LoVo (cell line): Measurements from ENCODE around the gene FCRL1.

Experiments
- DNase-seq: peaks from one replicate; pipeline ENCODE4 v3.0.0-alpha.2; 2016; ENCODE audit warnings: low spot score

FCRL1 gene

DNA sequence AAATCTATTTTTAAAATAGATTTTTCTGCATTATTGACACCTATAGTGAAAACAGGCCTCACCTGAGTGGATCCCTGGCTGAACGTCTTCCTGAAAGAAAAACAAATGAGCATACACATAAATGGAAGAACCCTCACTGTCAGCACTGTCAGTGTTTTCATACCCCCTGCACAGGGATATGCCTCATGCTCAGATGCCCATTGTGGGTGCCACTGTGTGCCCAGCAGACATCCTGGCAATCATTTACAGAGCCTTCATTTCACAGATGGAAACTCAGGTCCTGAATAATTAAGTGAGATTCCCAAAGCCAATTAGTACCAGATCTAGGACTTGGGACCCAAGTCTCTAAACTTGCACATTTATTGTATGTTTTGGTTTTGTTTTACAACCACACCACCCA is 19.9 kb downstream of the FCRL1 start:
- DNase-seq: no peak

DNA sequence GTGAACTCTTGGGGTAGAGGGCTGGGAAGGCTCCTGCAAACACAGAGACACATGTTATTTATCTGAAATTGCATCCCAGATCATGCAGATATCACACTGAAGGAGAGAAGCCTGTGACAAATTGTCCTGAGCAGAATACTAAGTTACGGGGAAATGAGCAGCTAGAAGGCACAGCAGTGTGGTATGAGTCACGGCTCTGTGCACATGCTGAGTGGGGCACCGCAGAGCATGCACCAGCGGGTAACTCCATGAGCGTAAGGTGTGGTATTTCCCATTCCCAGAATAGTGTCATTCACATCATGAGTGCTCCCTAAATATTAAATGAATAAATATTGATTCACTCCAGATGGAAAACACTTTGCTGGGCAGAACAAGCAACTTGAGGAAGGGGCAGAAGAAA is 21.7 kb downstream of the FCRL1 start:
- no peak for DNase-seq

- DNase-seq: no peak
These were observed 34.7 kb downstream of the FCRL1 start for GRCh38 chr1:157785248-157785647.

GRCh38 chr1:157784801-157785200 is 35.1 kb downstream of the FCRL1 start:
- no peak for DNase-seq

DNA sequence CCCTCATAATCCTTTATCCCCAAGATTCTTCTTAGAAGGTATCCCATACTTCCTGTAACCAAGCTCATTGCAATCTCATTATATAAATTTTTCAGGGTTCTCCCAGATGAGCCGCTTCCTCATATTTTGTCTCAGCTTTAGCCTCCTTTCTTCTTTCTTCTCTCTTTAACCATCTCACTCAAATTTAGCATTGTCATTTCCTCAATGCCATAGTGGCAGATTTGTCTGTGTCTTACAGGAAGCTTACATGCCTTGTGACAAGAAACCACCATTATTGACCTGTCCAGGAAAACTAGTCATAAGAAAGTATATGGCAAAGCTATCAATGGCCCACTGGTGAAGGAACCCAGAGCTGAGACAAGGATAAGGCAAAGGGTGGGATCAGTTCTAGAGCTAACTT is 37.0 kb downstream of the FCRL1 start:
- no peak for DNase-seq

- no peak for DNase-seq
These were observed 38.9 kb downstream of the FCRL1 start for GRCh38 chr1:157781048-157781447.

GRCh38 chr1:157776971-157777391 is 42.9 kb downstream of the FCRL1 start, which contains the start of gene FCRL2:
TSS of gene FCRL2 (minus strand) at chr1:157777132. CDS start at chr1:157777073, 59 bp downstream.
- DNase-seq: no peak

DNA sequence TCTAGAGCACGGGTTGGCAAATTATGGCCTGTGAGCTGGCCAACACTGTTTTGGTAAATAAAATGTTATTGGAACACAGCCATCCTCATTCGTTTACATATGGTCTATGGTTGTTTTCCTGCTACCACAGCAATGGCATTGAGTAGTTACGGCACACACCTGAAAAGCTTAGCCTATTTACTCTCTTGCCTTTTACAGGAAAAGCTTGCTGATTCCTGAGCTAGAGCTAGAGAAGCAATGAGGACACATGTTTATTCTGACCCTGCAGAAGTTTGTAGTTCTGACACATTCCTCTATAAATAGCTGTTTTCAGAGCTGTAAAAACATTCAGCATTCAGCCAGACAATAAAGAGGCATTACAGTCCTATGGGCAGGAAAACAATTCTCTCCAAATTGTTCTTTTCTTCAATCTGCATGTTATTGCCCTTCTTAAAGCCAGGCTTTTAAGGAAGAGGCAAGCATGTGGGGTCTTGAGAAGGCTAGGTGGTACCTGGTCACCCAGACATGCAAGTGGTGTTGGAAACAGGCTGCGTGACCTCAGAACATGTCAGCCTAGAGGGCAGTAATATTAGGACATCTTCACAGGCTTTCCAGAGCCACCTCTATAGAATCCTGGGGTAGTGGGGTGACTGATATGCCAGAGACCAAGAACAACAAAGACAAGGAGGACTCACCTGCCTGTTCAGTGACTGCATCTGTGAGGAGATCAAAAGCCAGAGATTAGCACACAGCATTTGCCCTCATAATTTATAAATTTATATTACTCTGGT is 44.6 kb downstream of the FCRL1 start:
- no peak for DNase-seq

DNA sequence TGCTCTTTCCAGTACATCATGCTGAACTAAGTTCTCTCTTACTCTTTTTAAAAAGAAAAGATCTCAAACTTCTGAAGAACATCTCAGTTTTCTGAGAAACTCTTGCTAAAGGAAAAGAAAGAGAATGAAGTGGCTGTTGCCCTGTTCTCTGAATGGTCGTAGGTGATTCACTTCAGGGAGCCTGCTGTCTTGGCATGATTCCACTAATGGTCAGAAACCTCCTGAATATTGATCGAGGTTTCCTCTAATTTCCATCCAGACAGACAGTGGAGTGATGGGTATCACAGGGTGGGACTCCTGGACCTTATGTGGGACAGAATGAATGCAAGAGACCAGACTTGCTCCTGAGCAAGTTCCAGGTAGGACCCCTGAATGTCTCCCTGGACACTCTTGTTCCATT is 45.5 kb downstream of the FCRL1 start:
- no peak for DNase-seq

DNA sequence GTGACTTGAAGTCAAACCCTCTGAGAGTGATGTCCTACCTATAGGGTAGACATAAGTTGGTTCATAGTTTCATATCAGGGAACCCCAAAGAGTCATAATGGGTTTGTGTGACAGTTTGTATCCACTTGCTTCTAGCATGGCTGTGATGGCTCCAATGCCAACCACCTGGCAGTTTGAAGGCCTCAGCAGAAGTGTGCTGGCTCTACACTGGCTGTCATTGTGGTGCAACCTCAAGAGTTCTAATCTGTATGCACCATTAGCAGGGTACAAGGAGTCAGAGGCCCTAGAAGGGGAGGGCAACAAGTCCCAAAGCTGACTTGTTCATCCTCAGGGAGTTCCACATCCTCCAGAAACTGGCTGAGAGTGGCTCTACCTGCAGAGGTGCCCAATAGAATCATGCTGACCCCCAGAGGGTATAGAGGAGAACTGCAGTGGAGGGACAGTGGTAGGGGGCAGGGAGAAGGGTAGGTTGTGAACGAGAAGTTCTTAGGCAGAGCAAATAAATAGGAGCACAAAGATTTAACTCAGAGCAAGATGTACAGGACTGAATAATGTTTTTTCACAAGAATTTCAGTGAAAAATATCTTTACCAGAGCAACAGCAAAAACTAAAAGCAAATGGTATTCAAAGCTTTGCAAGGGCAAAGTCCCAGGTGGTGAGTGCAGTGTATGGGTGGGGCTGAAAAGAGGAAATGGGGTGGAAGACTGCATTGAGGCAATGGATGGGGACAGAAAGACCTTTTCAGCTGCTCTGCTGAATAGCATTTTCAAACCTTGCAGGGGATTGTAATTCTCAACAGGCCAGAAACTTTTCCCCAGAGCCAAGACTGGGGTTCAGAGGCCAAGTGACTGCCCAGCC is 46.2 kb downstream of the FCRL1 start:
- DNase-seq: no peak

- no peak for DNase-seq
These were observed 48.1 kb downstream of the FCRL1 start for GRCh38 chr1:157771661-157772425.

DNA sequence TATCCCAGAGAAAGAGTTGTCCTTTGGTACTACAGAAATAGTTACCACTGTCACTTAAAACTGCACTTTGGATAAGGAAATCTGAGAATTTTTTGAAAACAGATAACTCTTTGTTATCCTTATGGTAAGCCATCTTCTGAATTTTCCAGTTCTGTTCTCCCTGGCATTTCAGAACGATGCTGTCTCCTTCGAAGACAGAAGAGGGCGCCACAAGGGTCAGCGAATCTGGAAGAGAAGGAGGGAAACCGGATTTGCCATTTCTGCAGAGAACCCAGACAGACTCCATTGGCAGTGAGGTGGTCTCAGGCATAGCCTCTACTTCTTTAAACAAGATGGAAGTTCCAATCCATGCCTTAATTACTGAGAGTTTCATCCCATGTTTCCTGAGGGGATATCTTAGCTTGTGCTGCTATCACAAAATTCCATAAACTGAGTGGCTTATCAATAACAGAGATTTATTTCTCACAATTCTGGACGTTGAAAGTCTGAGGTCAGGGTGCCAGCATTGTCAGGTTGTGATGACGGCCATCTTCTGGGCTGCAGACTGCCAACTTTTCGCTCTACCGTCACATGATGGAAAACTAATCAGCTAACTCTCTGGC is 49.4 kb downstream of the FCRL1 start:
- no peak for DNase-seq

DNA sequence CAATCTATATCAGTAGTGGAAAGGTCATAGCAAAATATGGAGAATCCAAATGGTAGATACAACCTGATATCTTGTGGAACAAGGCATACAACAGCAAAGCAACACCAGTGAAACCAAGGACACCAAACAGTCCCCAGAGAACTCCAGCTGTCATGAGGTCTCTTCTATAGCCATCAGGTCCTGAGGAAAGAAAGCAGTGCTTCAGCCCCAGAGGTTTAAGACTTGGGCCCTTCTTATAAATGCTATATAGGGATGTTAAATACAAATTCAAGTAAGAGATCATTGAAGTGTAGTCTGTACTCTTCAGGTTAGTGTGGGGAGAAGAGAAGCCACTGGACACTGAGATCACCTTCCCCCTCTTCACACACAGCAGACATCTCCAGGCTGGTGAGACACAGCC is 53.1 kb downstream of the FCRL1 start:
- no peak for DNase-seq

DNA sequence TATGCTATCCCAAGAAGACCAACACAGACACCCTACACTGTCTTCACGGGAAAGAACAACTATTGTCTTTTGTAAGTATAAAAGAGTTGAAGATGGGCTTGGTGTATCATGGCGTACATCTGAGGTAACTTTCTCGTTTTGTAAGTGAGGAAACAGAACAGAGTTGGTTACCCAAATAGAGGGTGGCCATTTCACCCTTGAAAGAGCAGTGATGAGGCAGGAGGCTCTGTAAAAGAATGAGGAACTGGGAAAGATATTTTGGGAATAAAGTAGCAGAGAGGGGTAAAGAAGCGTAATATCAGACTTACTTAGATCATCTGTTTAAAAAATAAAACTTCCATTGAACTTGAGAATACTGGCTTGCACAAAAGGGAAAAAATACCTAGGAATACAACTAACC is 61.9 kb downstream of the FCRL1 start:
- no peak for DNase-seq

DNA sequence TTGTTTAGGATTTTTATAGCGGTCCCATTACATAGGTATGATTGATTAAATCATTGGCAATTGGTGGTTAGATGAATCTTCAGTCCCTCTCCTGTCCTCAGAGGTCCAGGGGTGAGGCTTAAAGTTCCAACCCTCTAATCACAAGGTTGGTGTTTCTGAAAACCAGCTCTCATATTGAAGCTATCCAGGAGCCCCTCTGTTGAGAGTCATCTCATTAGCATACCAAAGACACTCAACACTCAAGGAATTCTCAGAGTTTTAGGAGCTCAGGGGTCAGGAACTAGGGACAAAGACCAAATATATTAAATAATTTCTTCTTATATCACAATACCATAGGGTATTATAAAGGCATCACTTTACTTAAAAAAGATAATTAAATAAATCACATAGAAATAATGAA is 66.3 kb downstream of the FCRL1 start:
- no peak for DNase-seq

DNA sequence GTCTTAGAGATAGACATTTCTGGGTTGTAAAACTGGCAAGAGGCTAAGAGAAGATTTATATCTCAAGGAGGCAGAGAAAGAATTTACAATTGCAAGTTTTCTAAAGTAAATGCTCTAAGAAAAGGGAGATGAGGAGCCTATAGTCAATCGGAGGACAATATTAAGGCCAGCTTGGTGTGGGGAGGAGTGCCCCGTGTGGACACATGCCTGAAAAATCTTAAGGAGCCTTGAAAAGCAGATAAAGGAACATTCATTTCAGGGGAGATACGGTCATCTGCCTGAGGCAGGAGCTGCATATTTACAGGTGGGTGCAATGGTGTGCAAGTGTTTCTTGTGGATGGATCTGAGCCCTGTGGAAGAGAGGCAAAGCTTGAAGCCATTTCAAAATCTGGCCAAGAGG is 68.6 kb downstream of the FCRL1 start:
- DNase-seq: no peak

- no peak for DNase-seq
These were observed 71.6 kb downstream of the FCRL1 start for GRCh38 chr1:157748262-157748817.
